WTC11 (cell line): ENCODE measurements around the gene P4HB. TPM values are rescaled to one million over a fixed set of nuclear protein-coding genes. Genes with fewer than 3 reads are reported as not detected.

ENCODE experiments used
- ATAC-seq: fragments of 200-7000 bp; cut with Tn5 transposase; 2 replicates; pipeline ENCODE4 v1.10.0; 2021; ENCODE audit warnings: mild to moderate bottlenecking, moderate library complexity
- CTCF ChIA-PET: fragments of 300-600 bp; sonication (Branson Sonifier 250); formaldehyde crosslinking; loops from one replicate; lab custom pipeline; 2021; ENCODE audit warnings: antibody characterized with exemption; lab: Charles Lee
- POLR2A ChIA-PET: fragments of 350-600 bp; sonication (Branson Sonifier 250); formaldehyde crosslinking; loops from one replicate; lab custom pipeline; 2021; ENCODE audit warnings: antibody characterized with exemption; lab: Charles Lee
- DNase-seq: peaks from one replicate; pipeline ENCODE4 v3.0.0; 2021; ENCODE audit warnings: low spot score
- H3K27ac Mint-ChIP-seq: 2 replicates; pipeline ENCODE4 v1.8.0; 2021; ENCODE audit warnings: mixed read lengths
- H3K27me3 Mint-ChIP-seq: 2 replicates; pipeline ENCODE4 v1.8.0; 2021; ENCODE audit warnings: low read depth, mild to moderate bottlenecking, moderate library complexity, mixed read lengths
- H3K36me3 Mint-ChIP-seq: 2 replicates; pipeline ENCODE4 v1.8.0; 2021; ENCODE audit warnings: mixed read lengths
- H3K4me1 Mint-ChIP-seq: 2 replicates; pipeline ENCODE4 v1.8.0; 2022; ENCODE audit warnings: mixed read lengths
- H3K4me3 Mint-ChIP-seq: 2 replicates; pipeline ENCODE4 v1.8.0; 2021; ENCODE audit warnings: mild to moderate bottlenecking, moderate library complexity, mixed read lengths
- H3K9me3 Mint-ChIP-seq: 2 replicates; pipeline ENCODE4 v1.8.0; 2021; ENCODE audit warnings: mixed read lengths
- ELF4 ChIP-seq: sonication (generic); formaldehyde crosslinking; IDR thresholded peaks from 2 replicates; pipeline ENCODE4 v1.8.1; 2022; ENCODE audit warnings: low read depth, mild to moderate bottlenecking, moderate library complexity, missing genetic modification reagents
- ETV6 ChIP-seq: sonication (generic); formaldehyde crosslinking; IDR thresholded peaks from 2 replicates; pipeline ENCODE4 v1.8.1; 2022; ENCODE audit warnings: mild to moderate bottlenecking, missing genetic modification reagents
- FOXJ3 ChIP-seq: sonication (generic); formaldehyde crosslinking; IDR thresholded peaks from 2 replicates; pipeline ENCODE4 v1.9.0; 2021; ENCODE audit warnings: missing genetic modification reagents, mild to moderate bottlenecking, borderline replicate concordance
- FOXK1 ChIP-seq: sonication (generic); formaldehyde crosslinking; IDR thresholded peaks from 2 replicates; pipeline ENCODE4 v1.8.0; 2022; ENCODE audit warnings: mild to moderate bottlenecking, moderate library complexity, missing genetic modification reagents
- FOXP1 ChIP-seq: sonication (generic); formaldehyde crosslinking; IDR thresholded peaks from 2 replicates; pipeline ENCODE4 v1.8.0; 2022; ENCODE audit warnings: missing genetic modification reagents, mild to moderate bottlenecking, moderate library complexity, borderline replicate concordance
- GABPB1 ChIP-seq: sonication (generic); formaldehyde crosslinking; IDR thresholded peaks from 2 replicates; pipeline ENCODE4 v1.8.1; 2023; ENCODE audit warnings: mild to moderate bottlenecking, missing genetic modification reagents
- NFE2L1 ChIP-seq: sonication (generic); formaldehyde crosslinking; IDR thresholded peaks from 2 replicates; pipeline ENCODE4 v1.8.1; 2023; ENCODE audit warnings: missing genetic modification reagents
- NR2C2 ChIP-seq: sonication (generic); formaldehyde crosslinking; IDR thresholded peaks from 2 replicates; pipeline ENCODE4 v1.8.0; 2022; ENCODE audit warnings: mild to moderate bottlenecking, missing genetic modification reagents
- NR3C1 ChIP-seq: sonication (generic); formaldehyde crosslinking; conservative IDR thresholded peaks from 2 replicates; pipeline ENCODE4 v1.8.1; 2023; ENCODE audit warnings: low read depth, mild to moderate bottlenecking, missing genetic modification reagents
- OVOL2 ChIP-seq: fragments of 250-450 bp; sonication (Bioruptor Pico); IDR thresholded peaks from 2 replicates; pipeline ENCODE4 v1.9.0; 2021; ENCODE audit warnings: mild to moderate bottlenecking, borderline replicate concordance
- PRRX2 ChIP-seq: fragments of 250-450 bp; sonication (Bioruptor Pico); IDR thresholded peaks from 2 replicates; pipeline ENCODE4 v1.8.0; 2021; ENCODE audit warnings: mild to moderate bottlenecking
- TEAD1 ChIP-seq: sonication (generic); formaldehyde crosslinking; IDR thresholded peaks from 2 replicates; pipeline ENCODE4 v1.8.0; 2022; ENCODE audit warnings: mild to moderate bottlenecking, missing genetic modification reagents
- ZNF671 ChIP-seq: fragments of 250-450 bp; sonication (Bioruptor Pico); IDR thresholded peaks from 2 replicates; pipeline ENCODE4 v1.8.0; 2021; ENCODE audit warnings: mild to moderate bottlenecking
- total RNA-seq: library from RNA; stranded (reverse); gene quantifications from 3 replicates; pipeline ENCODE4 v1.2.3, GENCODE V29; 2021
- TF ChIP-seq, protein P1 (sequence below): sonication (generic); formaldehyde crosslinking; conservative IDR thresholded peaks from 2 replicates; pipeline ENCODE4 v1.8.1; 2023; ENCODE audit warnings: mild to moderate bottlenecking, low read depth, missing genetic modification reagents, moderate library complexity
- TF ChIP-seq, protein P2 (sequence below): sonication (generic); formaldehyde crosslinking; IDR thresholded peaks from 2 replicates; pipeline ENCODE4 v1.8.1; 2022; ENCODE audit warnings: missing genetic modification reagents, borderline replicate concordance
- TF ChIP-seq, protein P3 (sequence below): sonication (generic); formaldehyde crosslinking; IDR thresholded peaks from 2 replicates; pipeline ENCODE4 v1.8.1; 2023; ENCODE audit warnings: mild to moderate bottlenecking, moderate library complexity, missing genetic modification reagents
- TF ChIP-seq, protein P4 (sequence below): fragments of 250-450 bp; sonication (Bioruptor Pico); IDR thresholded peaks from 2 replicates; pipeline ENCODE4 v1.9.0; 2021; ENCODE audit warnings: mild to moderate bottlenecking
- TF ChIP-seq, protein P5 (sequence below): sonication (generic); formaldehyde crosslinking; IDR thresholded peaks from 2 replicates; pipeline ENCODE4 v1.8.0; 2023; ENCODE audit warnings: missing genetic modification reagents
- TF ChIP-seq, protein P6 (sequence below): sonication (generic); formaldehyde crosslinking; IDR thresholded peaks from 2 replicates; pipeline ENCODE4 v1.8.1; 2022; ENCODE audit warnings: low read depth, missing genetic modification reagents, borderline replicate concordance

P4HB gene
- total RNA-seq, 1 experiment from 2014 or later, result 380 TPM

DNA sequence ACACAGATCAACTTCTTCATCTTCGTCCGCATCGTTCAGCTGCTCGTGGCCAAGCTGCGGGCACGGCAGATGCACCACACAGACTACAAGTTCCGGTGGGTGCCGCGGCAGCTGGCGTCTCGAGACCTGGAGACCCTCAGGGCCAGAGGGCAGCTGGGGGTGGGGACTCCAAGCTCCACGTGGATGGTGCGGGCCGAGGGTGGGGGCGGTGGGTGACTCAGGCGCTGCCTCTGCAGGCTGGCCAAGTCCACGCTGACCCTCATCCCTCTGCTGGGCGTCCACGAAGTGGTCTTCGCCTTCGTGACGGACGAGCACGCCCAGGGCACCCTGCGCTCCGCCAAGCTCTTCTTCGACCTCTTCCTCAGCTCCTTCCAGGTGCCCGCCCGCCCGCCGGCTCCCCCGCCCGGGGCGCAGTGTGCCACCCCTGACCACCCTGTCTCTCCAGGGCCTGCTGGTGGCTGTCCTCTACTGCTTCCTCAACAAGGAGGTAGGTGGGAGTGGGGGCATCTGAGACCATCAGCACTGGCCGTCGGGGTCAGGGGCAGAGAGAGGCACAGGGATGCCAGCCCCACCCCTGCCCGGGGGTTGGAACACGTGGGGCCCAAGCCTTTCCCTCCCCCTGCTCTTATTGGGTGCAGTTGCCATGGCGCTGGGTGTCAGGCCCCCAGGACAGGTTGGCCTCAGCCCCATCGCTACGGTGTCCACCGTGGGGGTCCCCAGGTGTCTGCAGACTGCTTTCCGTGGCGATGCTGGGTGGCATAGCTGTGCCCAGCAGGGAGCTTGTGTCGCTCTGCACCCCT, 47.6 kb downstream of the P4HB start (continued):
- TF ChIP-seq, protein P1, sequence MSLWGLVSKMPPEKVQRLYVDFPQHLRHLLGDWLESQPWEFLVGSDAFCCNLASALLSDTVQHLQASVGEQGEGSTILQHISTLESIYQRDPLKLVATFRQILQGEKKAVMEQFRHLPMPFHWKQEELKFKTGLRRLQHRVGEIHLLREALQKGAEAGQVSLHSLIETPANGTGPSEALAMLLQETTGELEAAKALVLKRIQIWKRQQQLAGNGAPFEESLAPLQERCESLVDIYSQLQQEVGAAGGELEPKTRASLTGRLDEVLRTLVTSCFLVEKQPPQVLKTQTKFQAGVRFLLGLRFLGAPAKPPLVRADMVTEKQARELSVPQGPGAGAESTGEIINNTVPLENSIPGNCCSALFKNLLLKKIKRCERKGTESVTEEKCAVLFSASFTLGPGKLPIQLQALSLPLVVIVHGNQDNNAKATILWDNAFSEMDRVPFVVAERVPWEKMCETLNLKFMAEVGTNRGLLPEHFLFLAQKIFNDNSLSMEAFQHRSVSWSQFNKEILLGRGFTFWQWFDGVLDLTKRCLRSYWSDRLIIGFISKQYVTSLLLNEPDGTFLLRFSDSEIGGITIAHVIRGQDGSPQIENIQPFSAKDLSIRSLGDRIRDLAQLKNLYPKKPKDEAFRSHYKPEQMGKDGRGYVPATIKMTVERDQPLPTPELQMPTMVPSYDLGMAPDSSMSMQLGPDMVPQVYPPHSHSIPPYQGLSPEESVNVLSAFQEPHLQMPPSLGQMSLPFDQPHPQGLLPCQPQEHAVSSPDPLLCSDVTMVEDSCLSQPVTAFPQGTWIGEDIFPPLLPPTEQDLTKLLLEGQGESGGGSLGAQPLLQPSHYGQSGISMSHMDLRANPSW (CRISPR knock-in tag), result no peak
- TF ChIP-seq FOXJ3 (CRISPR knock-in tag), result no peak
- TF ChIP-seq, protein P2, sequence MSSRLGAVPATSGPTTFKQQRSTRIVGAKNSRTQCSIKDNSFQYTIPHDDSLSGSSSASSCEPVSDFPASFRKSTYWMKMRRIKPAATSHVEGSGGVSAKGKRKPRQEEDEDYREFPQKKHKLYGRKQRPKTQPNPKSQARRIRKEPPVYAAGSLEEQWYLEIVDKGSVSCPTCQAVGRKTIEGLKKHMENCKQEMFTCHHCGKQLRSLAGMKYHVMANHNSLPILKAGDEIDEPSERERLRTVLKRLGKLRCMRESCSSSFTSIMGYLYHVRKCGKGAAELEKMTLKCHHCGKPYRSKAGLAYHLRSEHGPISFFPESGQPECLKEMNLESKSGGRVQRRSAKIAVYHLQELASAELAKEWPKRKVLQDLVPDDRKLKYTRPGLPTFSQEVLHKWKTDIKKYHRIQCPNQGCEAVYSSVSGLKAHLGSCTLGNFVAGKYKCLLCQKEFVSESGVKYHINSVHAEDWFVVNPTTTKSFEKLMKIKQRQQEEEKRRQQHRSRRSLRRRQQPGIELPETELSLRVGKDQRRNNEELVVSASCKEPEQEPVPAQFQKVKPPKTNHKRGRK (CRISPR knock-in tag), result no peak
- TF ChIP-seq, protein P3, sequence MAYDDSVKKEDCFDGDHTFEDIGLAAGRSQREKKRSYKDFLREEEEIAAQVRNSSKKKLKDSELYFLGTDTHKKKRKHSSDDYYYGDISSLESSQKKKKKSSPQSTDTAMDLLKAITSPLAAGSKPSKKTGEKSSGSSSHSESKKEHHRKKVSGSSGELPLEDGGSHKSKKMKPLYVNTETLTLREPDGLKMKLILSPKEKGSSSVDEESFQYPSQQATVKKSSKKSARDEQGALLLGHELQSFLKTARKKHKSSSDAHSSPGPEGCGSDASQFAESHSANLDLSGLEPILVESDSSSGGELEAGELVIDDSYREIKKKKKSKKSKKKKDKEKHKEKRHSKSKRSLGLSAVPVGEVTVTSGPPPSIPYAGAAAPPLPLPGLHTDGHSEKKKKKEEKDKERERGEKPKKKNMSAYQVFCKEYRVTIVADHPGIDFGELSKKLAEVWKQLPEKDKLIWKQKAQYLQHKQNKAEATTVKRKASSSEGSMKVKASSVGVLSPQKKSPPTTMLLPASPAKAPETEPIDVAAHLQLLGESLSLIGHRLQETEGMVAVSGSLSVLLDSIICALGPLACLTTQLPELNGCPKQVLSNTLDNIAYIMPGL (CRISPR knock-in tag), result no peak
- TF ChIP-seq TEAD1, result no peak
- TF ChIP-seq NR3C1 (CRISPR knock-in tag), result no peak
- TF ChIP-seq FOXP1 (CRISPR knock-in tag), result no peak

DNA sequence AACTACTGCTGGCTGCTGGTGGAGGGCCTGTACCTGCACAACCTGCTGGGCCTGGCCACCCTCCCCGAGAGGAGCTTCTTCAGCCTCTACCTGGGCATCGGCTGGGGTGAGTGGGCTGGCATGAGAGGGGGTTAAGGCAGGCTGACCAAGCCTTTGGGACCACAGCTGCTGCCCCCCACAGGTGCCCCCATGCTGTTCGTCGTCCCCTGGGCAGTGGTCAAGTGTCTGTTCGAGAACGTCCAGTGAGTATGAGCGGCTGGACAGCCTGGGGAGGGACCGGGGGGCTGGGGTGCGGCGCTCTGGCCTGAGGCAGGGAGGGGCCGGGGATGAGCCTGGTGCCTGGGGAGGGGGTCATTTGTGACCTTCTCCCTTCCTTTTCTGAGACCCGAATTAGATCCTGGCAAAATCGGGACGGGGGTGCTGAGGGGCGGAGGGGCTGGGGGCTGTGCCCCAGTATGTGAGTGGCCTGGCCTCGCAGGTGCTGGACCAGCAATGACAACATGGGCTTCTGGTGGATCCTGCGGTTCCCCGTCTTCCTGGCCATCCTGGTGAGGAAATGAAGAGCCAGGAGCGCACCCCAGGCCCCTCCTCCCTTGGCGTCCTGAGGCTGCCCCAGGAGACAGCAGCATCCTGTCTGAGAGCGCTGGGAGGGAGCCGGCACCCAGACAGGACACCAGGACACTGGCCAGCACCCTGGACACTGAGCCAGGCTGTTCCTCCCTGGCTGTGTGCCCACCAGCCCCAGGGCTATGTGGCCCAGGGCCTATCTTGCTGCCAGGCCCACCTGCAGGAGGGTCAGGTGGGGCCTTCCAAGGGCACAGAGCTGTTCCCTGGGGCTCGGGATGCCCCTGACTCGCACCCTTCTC, 48.4 kb downstream of the P4HB start:
- Mint-ChIP-seq H3K36me3 (no peaks in the 10 kb centered on the region), H3K27me3 (peaks cover 6% of the 10 kb centered on the region), H3K4me3 (no peak overlapping the region), H3K9me3 (no peaks in the 10 kb centered on the region), H3K4me1 (no peaks in the 10 kb centered on the region), H3K27ac (no peak overlapping the region)
- TF ChIP-seq, protein P4, sequence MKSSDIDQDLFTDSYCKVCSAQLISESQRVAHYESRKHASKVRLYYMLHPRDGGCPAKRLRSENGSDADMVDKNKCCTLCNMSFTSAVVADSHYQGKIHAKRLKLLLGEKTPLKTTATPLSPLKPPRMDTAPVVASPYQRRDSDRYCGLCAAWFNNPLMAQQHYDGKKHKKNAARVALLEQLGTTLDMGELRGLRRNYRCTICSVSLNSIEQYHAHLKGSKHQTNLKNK (CRISPR knock-in tag), result no peak
- TF ChIP-seq ELF4 (CRISPR knock-in tag), result no peak
- no peak for TF ChIP-seq OVOL2 (CRISPR knock-in tag)
- TF ChIP-seq, protein P5, sequence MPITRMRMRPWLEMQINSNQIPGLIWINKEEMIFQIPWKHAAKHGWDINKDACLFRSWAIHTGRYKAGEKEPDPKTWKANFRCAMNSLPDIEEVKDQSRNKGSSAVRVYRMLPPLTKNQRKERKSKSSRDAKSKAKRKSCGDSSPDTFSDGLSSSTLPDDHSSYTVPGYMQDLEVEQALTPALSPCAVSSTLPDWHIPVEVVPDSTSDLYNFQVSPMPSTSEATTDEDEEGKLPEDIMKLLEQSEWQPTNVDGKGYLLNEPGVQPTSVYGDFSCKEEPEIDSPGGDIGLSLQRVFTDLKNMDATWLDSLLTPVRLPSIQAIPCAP (CRISPR knock-in tag), result no peak
- no peak for TF ChIP-seq GABPB1 (CRISPR knock-in tag)
- TF ChIP-seq NR2C2 (CRISPR knock-in tag), result no peak
- TF ChIP-seq FOXK1 (CRISPR knock-in tag), result no peak
- no peak for TF ChIP-seq ETV6 (CRISPR knock-in tag)
- TF ChIP-seq, protein P6, sequence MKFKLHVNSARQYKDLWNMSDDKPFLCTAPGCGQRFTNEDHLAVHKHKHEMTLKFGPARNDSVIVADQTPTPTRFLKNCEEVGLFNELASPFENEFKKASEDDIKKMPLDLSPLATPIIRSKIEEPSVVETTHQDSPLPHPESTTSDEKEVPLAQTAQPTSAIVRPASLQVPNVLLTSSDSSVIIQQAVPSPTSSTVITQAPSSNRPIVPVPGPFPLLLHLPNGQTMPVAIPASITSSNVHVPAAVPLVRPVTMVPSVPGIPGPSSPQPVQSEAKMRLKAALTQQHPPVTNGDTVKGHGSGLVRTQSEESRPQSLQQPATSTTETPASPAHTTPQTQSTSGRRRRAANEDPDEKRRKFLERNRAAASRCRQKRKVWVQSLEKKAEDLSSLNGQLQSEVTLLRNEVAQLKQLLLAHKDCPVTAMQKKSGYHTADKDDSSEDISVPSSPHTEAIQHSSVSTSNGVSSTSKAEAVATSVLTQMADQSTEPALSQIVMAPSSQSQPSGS (CRISPR knock-in tag), result no peak
- no peak for TF ChIP-seq PRRX2 (CRISPR knock-in tag)
- no peak for TF ChIP-seq ZNF671 (CRISPR knock-in tag)
- TF ChIP-seq FOXP1 (CRISPR knock-in tag), result no peak
- TF ChIP-seq NFE2L1, result no peak
- ATAC-seq (no peak), DNase-seq (no peak)
- CTCF ChIA-PET, result interaction anchor here (0.7 to 2.0 kb wide), 2 partner anchors 43 to 57 kb away, joined by 3 to 5 read pairs; no protein-coding TSS in a partner anchor
- POLR2A ChIA-PET, result no interaction called here
